ENCODE data around the gene TTC34.

DNA sequence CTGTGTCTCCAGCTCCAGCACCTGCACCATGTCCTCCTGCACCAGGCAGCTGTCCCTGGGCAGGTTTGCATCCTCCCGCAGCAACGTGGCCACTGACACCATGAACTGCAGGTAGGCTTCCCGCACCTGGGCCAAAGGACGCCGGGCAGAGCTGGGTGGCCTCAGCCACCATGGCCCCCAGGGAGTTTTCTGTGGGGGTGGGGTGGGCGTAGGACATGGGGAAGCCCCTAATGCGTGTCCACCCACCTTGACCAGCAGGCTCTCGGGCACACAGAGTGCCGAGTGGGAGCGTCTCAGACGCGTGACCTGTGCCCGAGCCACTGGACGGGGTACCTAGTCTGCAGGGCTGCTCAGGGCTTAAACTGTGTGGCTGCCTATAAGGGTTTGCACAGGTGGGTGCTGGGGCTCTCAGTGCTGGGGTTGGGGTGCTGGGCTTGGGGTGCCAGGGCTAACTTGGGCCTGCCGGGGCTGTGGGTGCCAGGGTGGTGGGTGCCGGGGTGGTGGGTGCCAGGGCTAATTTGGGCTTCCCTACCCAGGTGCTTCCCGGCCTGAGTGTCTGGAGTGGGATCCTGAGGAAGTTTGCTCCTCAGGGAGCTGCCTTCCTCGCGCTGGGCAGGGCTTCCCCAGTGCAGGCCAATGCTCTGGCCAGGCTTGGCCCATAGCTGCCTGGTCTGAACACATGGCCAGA lies 197.2 kb downstream of the TTC34 start:
- TF ChIP-seq ZFP62 (CRISPR knock-in tag; IDR thresholded peaks at IDR 0.05) (no peak), KDM1A (CRISPR knock-in tag; IDR thresholded peaks at IDR 0.05) (no peak), SP1 (IDR thresholded peaks at IDR 0.05) (no peak), SP1 (CRISPR knock-in tag; IDR thresholded peaks at IDR 0.05) (no peak), MED1 (CRISPR knock-in tag; IDR thresholded peaks at IDR 0.05) (no peak), ATF7 (IDR thresholded peaks at IDR 0.05) (no peak), ATF7 (CRISPR knock-in tag; IDR thresholded peaks at IDR 0.05) (no peak), FOXA1 (IDR thresholded peaks at IDR 0.05) (no peak), FOXA1 (CRISPR knock-in tag; IDR thresholded peaks at IDR 0.05) (no peak)
- TF ChIP-seq, protein P1, sequence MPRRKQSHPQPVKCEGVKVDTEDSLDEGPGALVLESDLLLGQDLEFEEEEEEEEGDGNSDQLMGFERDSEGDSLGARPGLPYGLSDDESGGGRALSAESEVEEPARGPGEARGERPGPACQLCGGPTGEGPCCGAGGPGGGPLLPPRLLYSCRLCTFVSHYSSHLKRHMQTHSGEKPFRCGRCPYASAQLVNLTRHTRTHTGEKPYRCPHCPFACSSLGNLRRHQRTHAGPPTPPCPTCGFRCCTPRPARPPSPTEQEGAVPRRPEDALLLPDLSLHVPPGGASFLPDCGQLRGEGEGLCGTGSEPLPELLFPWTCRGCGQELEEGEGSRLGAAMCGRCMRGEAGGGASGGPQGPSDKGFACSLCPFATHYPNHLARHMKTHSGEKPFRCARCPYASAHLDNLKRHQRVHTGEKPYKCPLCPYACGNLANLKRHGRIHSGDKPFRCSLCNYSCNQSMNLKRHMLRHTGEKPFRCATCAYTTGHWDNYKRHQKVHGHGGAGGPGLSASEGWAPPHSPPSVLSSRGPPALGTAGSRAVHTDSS (CRISPR knock-in tag; conservative IDR thresholded peaks at IDR 0.05), result no peak
- TF ChIP-seq, protein P2, sequence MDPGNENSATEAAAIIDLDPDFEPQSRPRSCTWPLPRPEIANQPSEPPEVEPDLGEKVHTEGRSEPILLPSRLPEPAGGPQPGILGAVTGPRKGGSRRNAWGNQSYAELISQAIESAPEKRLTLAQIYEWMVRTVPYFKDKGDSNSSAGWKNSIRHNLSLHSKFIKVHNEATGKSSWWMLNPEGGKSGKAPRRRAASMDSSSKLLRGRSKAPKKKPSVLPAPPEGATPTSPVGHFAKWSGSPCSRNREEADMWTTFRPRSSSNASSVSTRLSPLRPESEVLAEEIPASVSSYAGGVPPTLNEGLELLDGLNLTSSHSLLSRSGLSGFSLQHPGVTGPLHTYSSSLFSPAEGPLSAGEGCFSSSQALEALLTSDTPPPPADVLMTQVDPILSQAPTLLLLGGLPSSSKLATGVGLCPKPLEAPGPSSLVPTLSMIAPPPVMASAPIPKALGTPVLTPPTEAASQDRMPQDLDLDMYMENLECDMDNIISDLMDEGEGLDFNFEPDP (CRISPR knock-in tag; conservative IDR thresholded peaks at IDR 0.05), result no peak

All from HepG2 (cell line).